ENCODE results near the gene DNAH2. TPM values are rescaled to one million over a fixed set of nuclear protein-coding genes. Genes with fewer than 3 reads are reported as not detected.

Gene DNAH2
- total RNA-seq, 2 donors from 2014 or later, result under 0.01 TPM; not detected in 1

GRCh38 chr17:7712111-7712771 lies 5.3 kb upstream of the DNAH2 start:
- Histone ChIP-seq H3K4me3 (no peak overlapping the region), H3K27ac (peak overlapping the region in 1 of 2 donors; percentile 17), H3K4me1 (ENCODE audit: control insufficient read depth in 1 of 2, low read depth in 2 of 2) (peaks cover 6 to 11% of the 10 kb centered on the region in 2 donors), H3K9me3 (no peaks in the 10 kb centered on the region), H3K27me3 (replicated peaks; ENCODE audit: insufficient read depth) (no peaks in the 10 kb centered on the region), H3K36me3 (no peaks in the 10 kb centered on the region)
- ATAC-seq (ENCODE audit: insufficient number of reproducible peaks, low FRiP score, low read depth) (no peak), DNase-seq (ENCODE audit: low spot score) (no peak)
- TF ChIP-seq CTCF (IDR thresholded peaks at IDR 0.05), result no peak

GRCh38 chr17:7713782-7714181 lies 3.8 kb upstream of the DNAH2 start:
- no peak for TF ChIP-seq CTCF (IDR thresholded peaks at IDR 0.05)
- Histone ChIP-seq H3K9me3 (no peaks in the 10 kb centered on the region), H3K4me3 (no peak overlapping the region), H3K4me1 (ENCODE audit: control insufficient read depth in 1 of 2, low read depth in 2 of 2) (peaks cover 9 to 17% of the 10 kb centered on the region in 2 donors), H3K36me3 (no peaks in the 10 kb centered on the region), H3K27me3 (replicated peaks; ENCODE audit: insufficient read depth) (no peaks in the 10 kb centered on the region), H3K27ac (no peak overlapping the region)
- DNase-seq (ENCODE audit: low spot score) (no peak), ATAC-seq (ENCODE audit: insufficient number of reproducible peaks, low FRiP score, low read depth) (no peak)

GRCh38 chr17:7714721-7715594 lies 2.6 kb upstream of the DNAH2 start:
- no peak for ATAC-seq (ENCODE audit: insufficient number of reproducible peaks, low FRiP score, low read depth)
- TF ChIP-seq CTCF (IDR thresholded peaks at IDR 0.05), result no peak
- no peak overlapping the region for H3K27ac ChIP-seq
- no peak for DNase-seq (ENCODE audit: low spot score)
- peaks cover 9 to 17% of the 10 kb centered on the region in 2 donors for H3K4me1 ChIP-seq (ENCODE audit: control insufficient read depth in 1 of 2, low read depth in 2 of 2)
- no peak overlapping the region for H3K4me3 ChIP-seq
- no peaks in the 10 kb centered on the region for H3K9me3 ChIP-seq
- H3K27me3 ChIP-seq (replicated peaks; ENCODE audit: insufficient read depth), result no peaks in the 10 kb centered on the region
- H3K36me3 ChIP-seq, result no peaks in the 10 kb centered on the region

- Histone ChIP-seq H3K9me3 (no peaks in the 10 kb centered on the region), H3K27ac (no peak overlapping the region), H3K4me1 (ENCODE audit: control insufficient read depth in 1 of 2, low read depth in 2 of 2) (peaks cover 9 to 17% of the 10 kb centered on the region in 2 donors), H3K27me3 (replicated peaks; ENCODE audit: insufficient read depth) (no peaks in the 10 kb centered on the region), H3K4me3 (peak overlapping the region; percentile 93), H3K36me3 (no peaks in the 10 kb centered on the region)
- DNase-seq (ENCODE audit: low spot score) (no peak), ATAC-seq (ENCODE audit: insufficient number of reproducible peaks, low FRiP score, low read depth) (no peak)
- TF ChIP-seq CTCF (IDR thresholded peaks at IDR 0.05), result no peak
These were observed 1.3 kb upstream of the DNAH2 start for GRCh38 chr17:7715936-7716886.

Data from thoracic aorta (tissue), 2 donors.